ENCODE results near the gene SAMD10.

- TF ChIP-seq CTCF (conservative IDR thresholded peaks at IDR 0.05; ENCODE audit: low read length): no peak
- no peak for TF ChIP-seq EZH2phosphoT487 (IDR thresholded peaks at IDR 0.05; ENCODE audit: borderline replicate concordance)
Observed at GRCh38 chr20:63924241-63924640, 55.2 kb downstream of the SAMD10 start.

All from Loucy (cell line).